GM23248 (cell line): ENCODE results near the gene RUNX1.

ENCODE experiments used
- EZH2 ChIP-seq: fragments of 200-600 bp; sonication (generic); IDR thresholded peaks from 2 replicates; pipeline ENCODE4 v1.6.1; 2018; ENCODE audit warnings: antibody characterized with exemption, mild to moderate bottlenecking; ENCODE audit not compliant: insufficient read depth, poor library complexity, severe bottlenecking
- EZH2phosphoT487 ChIP-seq: fragments of 200-600 bp; sonication (generic); IDR thresholded peaks from 2 replicates; pipeline ENCODE4 v1.6.1; 2018; ENCODE audit warnings: antibody characterized with exemption, moderate library complexity, mild to moderate bottlenecking, low read depth; ENCODE audit not compliant: insufficient read depth

DNA sequence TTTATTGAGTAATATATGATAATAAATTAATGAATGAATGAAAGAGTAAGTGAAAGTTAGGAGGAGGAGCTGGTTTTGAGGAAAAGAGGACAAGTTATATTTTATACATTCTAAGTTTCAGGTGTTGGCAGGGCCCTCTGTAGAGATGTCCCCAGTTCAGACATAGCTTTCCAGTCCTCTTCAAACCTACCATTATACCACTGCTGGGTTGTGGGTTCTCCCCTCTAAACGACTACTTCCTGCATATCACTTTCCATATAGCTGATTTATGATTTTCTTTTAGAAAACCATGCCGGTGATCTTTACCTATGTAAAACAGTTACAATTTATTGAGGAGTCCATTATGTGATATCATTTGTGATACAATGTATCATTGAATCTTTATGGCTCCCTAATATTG lies 116.9 kb downstream of the RUNX1 start:
- no peak for TF ChIP-seq EZH2
- no peak for TF ChIP-seq EZH2phosphoT487
